NCI-H2227 treated with DMSO at 0.1 percent for 48 hours (cell line): Measurements from ENCODE around the gene ZNF532.

Experiments used
- DNase-seq: peaks from one replicate; lab custom pipeline; 2025; lab: John Stamatoyannopoulos, UW

The ZNF532 gene

DNA sequence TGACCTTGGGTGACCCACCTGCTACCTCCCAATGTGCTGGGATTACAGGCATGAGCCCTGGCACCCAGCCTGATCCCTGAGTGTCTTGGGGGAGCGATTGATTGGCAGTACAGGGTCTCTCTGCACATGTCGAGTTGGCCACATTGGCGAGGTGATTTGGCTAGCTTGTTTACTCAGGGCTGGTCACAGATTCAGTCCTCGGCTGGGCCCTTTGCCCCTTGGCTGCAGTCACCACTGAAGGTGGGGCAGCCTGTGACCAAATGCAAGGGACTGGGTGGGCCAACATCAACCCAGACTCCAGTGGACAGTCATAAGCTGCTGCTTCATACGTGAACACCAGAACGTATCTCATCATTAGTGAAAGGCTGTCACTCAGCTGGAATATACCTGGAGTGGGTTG lies 114.9 kb downstream of the ZNF532 start:
- no peak for DNase-seq

GRCh38 chr18:58980991-58981390 lies 116.3 kb downstream of the ZNF532 start:
- no peak for DNase-seq

DNA sequence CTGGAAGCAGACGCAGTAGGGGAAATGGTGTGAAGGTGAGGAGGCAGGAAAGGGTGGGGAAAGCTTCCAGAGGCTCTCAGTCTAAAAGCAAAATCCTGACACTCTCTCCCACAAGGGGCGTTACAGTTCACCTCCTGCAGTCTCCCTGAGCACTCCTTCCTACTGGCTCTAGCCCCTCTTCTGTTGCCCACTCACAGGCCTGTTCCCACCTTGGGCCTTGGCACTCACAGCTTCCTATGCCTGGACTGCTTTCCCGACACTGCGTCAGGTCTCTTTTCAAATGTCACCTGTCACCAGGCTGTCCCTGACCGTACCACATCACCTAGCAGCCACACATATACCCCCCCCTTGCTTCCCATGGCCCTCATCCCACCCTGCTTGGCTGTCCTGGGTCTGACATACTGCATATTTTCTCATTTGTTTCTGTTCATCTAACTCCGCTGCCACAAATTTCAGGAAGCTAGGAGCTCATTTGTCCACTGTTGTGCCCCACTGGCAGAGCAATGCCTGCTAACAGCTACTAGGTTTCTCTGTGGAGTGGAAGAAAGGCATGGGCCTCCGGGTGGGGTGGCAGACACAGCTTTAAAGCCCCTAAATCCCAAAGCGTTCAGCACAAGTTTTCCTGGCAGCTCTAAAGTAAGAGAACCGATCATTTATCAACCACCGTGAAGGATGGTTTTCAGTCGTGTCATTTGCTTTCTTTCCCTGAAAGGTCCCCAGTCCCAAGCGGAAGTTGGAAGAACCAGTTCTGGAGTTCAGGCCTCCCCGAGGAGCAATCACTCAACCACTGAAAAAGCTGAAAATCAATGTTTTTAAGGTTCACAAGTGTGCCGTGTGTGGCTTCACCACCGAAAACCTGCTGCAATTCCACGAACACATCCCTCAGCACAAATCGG lies 118.8 kb downstream of the ZNF532 start:
- no peak for DNase-seq

- no peak for DNase-seq
These were observed 123.9 kb downstream of the ZNF532 start for GRCh38 chr18:58988600-58988999.

GRCh38 chr18:58989184-58989759 lies 124.6 kb downstream of the ZNF532 start:
- DNase-seq, result no peak

DNA sequence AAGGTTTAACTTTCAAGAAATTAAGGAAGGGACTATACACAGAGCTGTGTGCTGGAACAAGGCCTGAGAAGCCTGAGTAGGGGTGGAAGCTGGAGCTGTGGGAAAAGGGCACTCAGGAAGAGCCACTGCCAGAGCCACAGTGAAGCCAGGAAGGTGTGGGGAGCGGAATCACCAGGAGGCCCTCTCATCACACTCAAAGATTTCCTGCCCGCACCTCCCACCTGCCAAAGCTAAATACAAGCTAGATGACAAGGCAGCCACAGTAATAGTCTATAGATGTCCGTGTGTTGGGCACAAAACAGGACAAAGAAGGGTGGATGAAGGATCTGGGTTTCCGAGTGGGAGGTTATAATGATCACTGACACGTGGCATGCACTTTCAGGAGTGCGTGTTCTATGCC lies 126.0 kb downstream of the ZNF532 start:
- no peak for DNase-seq

GRCh38 chr18:58991167-58991798 lies 126.6 kb downstream of the ZNF532 start:
- no peak for DNase-seq

DNA sequence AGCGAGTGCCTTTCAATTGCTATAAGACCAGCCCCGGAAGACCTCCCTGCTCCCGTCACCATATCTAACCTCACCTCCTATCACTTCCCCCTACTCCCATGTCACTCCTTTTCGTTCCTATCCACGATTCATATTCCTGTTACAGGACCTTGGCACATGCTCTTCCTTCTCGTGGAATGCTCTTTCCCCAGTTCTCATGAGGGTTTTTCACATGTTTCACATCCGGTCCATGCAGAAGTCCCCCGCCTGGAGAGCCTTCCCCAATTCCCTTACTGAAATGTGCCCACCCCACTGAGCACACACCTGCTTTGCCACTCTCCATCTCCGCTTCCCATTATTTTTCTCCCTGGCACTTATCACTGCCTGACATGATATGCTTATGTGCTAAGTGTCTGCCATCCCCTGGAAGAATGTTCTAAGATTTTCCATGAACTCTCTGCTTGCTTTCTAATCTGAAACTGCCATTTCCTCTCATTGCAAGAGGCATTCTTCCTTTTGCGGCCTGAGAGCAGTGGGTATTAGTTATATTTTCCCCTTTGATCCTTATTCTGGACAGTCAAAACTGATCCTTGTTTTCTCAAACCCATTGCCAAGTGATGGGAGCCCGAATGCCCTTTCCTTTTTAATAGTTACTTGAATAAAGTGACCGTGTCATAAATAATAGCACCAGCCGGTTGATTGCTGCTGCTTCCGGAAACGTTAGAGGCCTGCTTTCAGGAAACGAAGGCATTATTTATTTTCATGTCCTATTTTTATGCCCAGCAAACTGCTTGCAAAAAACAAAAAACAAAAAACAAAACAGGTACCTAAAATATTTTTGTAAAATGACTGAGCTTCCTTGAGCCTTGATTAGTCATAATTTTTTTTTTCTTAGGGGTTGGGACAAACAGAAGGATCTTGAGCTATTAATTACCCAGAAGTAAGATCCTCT lies 127.9 kb downstream of the ZNF532 start:
- no peak for DNase-seq

- DNase-seq, result no peak
These were observed 128.6 kb downstream of the ZNF532 start for GRCh38 chr18:58993260-58993659.

DNA sequence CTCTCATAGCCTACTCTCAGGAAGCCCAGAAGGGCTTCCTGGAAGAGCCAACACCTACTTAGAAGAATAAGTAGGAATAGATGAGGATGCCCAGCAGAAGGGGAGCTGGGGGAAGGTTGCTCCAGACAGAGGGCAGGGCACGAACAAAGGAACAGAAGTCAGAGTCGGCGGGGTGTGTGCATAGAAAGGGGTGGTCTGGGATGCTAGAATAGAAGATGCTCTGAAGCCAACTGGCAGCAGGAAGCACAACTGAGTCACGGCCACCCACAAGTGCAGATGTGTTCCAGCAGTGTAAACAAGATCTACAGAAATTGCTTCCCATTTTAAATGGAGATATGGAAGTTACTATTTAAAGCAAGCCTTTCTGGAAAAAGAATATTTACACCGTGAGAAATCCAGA lies 131.0 kb downstream of the ZNF532 start:
- DNase-seq, result no peak

GRCh38 chr18:58996131-58996641 lies 131.5 kb downstream of the ZNF532 start:
- no peak for DNase-seq

GRCh38 chr18:58996696-58997095 lies 132.0 kb downstream of the ZNF532 start:
- no peak for DNase-seq

DNA sequence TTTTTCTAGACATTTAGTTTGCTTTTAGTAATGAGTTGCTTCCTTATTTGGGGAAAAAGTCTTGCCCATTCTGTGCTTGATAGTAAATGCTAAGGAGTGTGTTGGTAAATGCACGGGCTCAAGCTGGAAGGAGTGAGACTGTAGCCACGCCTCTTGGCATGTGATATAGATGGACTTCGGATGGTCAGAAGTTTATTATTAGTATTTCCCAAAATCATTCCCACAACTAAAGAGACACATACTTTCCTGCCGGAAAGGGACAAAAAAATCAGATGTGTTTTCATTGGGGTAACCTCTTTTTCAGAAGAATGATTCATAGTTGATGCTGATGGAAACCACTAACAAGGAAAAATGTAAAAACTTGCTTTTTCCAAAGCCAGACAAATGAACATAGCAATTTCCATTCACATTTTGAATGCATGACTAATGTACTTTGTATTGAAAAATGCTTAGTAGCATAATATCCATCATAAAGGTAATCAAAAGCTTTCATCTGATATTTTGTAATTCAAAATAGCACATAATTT lies 133.2 kb downstream of the ZNF532 start:
- DNase-seq, result no peak

GRCh38 chr18:58998401-58999203 lies 133.9 kb downstream of the ZNF532 start:
- no peak for DNase-seq

DNA sequence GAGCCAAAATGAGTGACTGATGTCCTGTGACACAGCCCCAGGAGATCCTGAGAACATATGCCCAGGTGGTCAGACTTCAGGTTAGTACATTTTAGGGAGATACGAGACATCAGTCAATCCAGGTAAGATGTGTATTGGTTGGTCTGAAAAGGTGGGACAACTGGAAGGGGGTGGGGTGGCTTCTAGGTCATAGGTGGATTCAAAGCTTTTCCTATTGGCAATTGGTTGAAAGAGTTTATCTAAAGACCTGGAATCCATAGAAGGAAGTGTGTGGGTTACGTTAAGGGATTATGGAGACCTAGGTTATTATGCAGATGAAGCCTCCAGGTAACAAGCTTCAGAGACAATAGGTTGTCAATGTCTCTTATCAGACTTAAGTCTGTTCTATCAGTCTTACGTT lies 136.5 kb downstream of the ZNF532 start:
- DNase-seq, result no peak

- DNase-seq, result no peak
These were observed 137.0 kb downstream of the ZNF532 start for GRCh38 chr18:59001721-59002120.

DNA sequence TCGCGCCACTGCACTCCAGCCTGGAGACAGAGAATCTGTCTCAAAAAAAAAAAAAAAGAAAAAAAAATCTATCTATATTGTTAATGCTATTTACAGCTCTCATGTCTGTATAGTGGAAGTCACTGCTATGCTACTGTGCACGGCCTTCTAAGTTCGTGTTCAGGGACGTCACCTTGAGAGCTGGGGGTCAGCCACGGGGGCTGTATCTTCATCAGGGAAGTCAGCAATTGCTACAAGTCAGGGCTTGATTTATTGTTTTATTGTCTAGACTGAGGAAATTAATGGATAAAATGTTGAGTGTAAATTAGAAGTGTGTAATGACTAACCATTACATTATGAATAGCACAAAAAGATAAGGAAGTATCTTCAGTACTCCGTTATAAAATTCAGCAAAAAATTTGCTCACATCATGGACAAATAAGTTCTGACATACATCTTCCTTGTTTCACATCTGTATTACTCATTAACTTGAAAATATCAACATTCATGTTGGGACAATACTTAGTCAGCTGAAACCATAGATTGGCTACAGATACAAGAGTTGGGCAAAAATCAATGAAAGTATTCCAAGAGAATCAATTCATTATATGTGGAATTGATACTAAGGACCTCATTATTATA lies 138.4 kb downstream of the ZNF532 start:
- DNase-seq, result no peak

GRCh38 chr18:59005262-59005661 lies 140.6 kb downstream of the ZNF532 start:
- no peak for DNase-seq

- DNase-seq, result no peak
These were observed 141.9 kb downstream of the ZNF532 start for GRCh38 chr18:59006461-59007067.
